A549 treated with AZD9567 at 1 μM for 4 hours (cell line): ENCODE data around the gene SMARCD2. TPM values are rescaled to one million over a fixed set of nuclear protein-coding genes. Genes with fewer than 3 reads are reported as not detected.

Experiments used
- total RNA-seq: library from RNA; stranded (reverse); fragments of 200-300 nt; extraction: Qiagen RNA extraction; gene quantifications from 5 replicates; pipeline ENCODE4 v1.2.3, GENCODE V29; 2022; ENCODE audit not compliant: insufficient read depth

SMARCD2 gene
- total RNA-seq, result 53.2 to 61.5 TPM (median 57.0 TPM) in 5 replicates

DNA sequence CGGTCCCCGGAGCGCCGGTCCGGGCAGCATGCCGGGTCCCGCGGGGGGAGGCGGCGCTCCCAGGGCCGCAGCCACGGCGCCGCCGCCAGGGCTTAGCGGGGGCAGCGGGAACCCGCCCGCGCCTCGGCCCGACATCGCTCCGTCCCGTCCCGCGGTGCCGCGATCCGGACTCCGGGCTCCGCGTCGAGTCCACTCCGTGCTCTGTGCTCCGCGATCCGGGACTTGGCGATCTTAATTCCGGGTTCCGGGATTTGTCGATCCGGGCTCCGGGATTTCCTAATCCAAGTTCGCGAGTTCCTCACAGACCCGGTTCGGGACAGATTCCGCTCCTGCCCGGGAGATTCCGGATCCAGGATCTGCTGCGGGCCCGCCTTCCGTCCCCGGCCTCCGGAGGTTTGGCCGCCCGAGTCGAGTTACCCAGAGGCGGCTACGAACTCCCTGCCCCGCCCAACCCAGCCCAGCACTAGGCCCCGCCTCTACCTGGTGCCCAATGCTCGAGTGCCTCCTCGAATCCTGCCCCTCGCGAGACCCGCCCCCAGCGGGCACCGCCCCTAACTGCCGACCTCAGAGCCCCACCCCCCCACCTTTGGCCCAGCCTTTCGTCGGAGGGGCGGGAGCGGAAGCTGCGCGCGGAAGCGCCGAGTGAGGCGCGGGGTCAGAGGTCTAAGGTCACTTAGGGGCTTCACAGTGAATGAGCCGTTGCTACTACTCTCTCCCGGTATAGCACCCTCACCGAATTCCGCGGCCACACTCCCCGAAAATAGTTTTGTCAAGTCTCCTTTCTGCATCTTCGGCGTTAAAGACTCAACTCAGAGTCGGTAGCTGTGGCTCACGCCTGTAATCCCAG is at the start of gene SMARCD2:
Gene SMARCD2, minus strand, starts transcription at position 146 of the 847 bp plus-strand sequence. Its CDS starts 11 bp downstream, at position 135.

DNA sequence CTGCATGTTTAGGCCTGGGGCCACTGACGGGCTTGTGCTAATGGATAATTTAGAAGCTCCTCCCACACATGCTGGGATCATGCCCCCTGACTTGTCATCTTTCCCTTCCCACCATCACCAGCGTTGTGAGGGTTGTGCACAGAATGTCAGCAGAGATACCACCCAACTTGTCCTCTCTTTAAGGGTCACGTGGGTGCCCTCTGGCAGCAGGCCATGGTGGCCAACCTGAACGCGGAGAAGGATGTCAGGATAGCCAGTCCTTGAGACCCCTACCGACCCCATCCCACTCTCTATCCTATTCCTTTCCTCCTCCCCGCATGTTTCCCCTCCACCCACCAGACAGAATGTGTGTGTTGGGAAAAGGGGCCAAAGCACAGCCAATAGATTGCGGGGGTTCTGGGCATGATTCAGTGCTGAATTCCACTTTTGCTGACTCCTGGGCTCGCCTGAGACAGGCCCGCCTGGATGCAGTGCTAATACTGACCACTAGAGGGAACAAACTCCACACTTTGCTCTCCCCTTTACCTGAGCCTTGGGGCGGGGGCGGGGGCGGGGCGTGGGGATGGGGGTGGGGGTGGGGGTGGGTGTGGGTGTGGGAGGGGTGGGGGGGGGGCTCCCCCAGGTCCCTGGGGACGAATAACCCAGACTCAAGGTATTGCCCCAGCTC is 39.6 kb upstream of the SMARCD2 start, which contains the start of gene GH2:
Gene GH2, minus strand, starts transcription at position 10 of the 667 bp plus-strand sequence. CDS start 143 bp downstream, outside the sequence.

DNA sequence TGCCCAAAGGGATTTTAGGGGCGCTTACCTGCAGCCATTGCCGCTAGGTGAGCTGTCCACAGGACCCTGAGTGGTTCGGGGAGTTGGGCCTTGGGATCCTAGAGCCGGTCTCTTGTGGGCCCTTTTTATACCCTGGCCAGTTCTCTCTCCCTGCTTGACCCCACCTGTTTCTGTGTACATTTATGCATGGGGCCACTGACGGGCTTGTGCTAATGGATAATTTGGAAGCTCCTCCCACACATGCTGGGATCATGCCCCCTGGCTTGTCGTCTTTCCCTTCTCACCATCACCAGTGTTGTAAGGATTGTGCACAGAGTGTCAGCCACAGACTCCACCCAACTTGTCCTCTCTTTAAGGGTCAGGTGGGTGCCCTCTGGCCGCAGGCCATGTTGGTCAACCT is 31.1 kb upstream of the SMARCD2 start, which contains the start of gene CSH2:
Gene CSH2, minus strand, starts transcription at position 101 of the 400 bp plus-strand sequence. Its CDS starts 63 bp downstream, at position 38.

DNA sequence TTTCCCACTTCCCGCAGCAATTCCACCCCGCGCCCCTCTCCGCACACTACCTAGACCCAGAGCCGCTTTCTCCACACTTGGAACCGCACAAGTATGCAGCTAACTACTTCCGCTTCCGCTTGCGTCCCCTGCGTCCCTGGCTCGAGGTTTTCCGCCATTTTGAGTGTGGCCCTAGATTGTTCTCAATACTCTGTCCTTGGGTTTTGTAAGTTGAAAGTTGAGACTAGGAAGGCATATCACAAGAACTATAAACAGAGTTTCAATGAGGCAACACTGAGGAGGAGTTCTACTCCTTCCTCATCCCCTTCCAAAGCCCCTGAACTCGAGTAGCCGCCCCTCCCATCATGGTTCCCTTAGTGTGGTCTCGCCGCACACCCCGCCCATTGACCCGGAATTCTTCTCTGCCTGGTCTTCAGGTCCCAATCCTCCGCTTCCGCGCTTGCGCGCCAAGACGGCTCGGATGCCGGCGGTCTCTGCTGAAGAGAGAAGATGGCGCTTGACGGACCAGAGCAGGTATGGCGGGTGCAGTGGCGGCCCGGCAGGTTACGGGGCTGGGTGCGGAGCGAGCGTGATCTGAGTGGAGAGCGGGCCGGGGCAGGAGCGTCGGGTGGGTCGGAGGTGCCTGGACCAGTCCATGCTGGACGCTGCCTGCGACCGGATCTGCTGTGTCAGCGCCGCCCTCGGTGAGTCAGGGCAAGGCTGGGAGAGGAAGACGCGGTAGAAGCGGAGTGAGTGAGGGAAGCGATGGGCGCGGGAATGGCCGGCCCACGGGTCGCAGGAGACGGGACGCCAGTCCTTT is 15.3 kb downstream of the SMARCD2 start, which contains the start of the genes FTSJ3 and PSMC5:
Gene FTSJ3, minus strand, starts transcription at position 662 of the 799 bp plus-strand sequence. CDS start 761 bp downstream, outside the sequence.
Gene PSMC5, plus strand, starts transcription at position 430 of the 799 bp plus-strand sequence. Its CDS starts 60 bp downstream, at position 490.

Other genes with a start within 250 kb of the SMARCD2 start
- gene TACO1, start 241.8 kb downstream of the SMARCD2 start, total RNA-seq, result 37.1 to 51.0 TPM (median 50.0 TPM) in 5 replicates
- gene MAP3K3, start 220.3 kb downstream of the SMARCD2 start, total RNA-seq, result 16.6 to 20.8 TPM (median 19.7 TPM) in 5 replicates
- 6.7 to 13.6 TPM (median 11.1 TPM) in 5 replicates for gene LIMD2, start 142.6 kb downstream of the SMARCD2 start, total RNA-seq
- gene STRADA, start 100.9 kb downstream of the SMARCD2 start, total RNA-seq, result 24.9 to 29.3 TPM (median 26.4 TPM) in 5 replicates
- gene CCDC47, start 69.1 kb downstream of the SMARCD2 start, total RNA-seq, result 93.5 to 137 TPM (median 99.5 TPM) in 5 replicates
- gene DDX42, start 68.5 kb downstream of the SMARCD2 start, total RNA-seq, result 96.9 to 111 TPM (median 100 TPM) in 5 replicates
- gene PSMC5, start 15.3 kb downstream of the SMARCD2 start, total RNA-seq, result 202 to 232 TPM (median 220 TPM) in 5 replicates
- gene FTSJ3, start 15.0 kb downstream of the SMARCD2 start, total RNA-seq, result 50.6 to 85.0 TPM (median 56.6 TPM) in 5 replicates
- gene CSH2, start 31.0 kb upstream of the SMARCD2 start, total RNA-seq, result not detected in 5 replicates
- not detected in 5 replicates for gene GH2, start 39.3 kb upstream of the SMARCD2 start, total RNA-seq
- not detected in 5 replicates for gene CSH1, start 53.9 kb upstream of the SMARCD2 start, total RNA-seq
- gene CSHL1, start 68.6 kb upstream of the SMARCD2 start, total RNA-seq, result not detected in 5 replicates
- gene GH1, start 76.2 kb upstream of the SMARCD2 start, total RNA-seq, result not detected in 5 replicates
- 0.07 TPM in 2 of 5 replicates, not detected in the others for gene CD79B, start 89.6 kb upstream of the SMARCD2 start, total RNA-seq
- 0.02 to 0.03 TPM (median 0.02 TPM) in 3 of 5 replicates, not detected in the others for gene SCN4A, start 130.2 kb upstream of the SMARCD2 start, total RNA-seq
- 0.48 to 0.71 TPM (median 0.56 TPM) in 4 of 5 replicates, not detected in the other for gene PRR29, start 155.7 kb upstream of the SMARCD2 start, total RNA-seq
- gene ICAM2, start 177.9 kb upstream of the SMARCD2 start, total RNA-seq, result 0.08 to 0.09 TPM in 2 of 5 replicates, not detected in the others